ENCODE results near the gene KRTAP17-1.
A peak's percentile ranks its signal among the peaks of the same experiment; 100 is the strongest.

The KRTAP17-1 gene

DNA sequence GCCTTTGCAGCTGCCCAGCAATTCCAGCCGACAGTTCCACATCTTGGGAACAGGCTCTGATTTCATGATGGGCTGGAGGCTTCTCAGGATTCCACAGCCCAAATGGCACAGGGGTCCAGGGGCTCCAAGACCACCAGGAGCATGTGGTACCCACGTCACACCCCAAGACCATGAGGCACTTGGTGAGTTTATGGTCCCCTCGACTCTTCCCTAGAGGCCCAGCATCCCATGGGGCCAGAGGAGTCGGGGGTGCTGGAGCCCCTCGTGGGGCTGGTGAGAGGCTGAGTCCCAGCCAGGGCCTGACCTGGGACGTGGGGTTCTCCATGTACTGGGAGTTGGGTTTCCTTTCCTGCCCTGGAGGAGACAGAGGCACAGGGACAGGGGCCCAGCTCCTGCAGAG is 10.1 kb upstream of the KRTAP17-1 start:
- H3K4me3 ChIP-seq (ENCODE audit: low read depth, low read length), result no peak overlapping the region
- no peak for DNase-seq (ENCODE audit: low read depth)
- TF ChIP-seq, protein P1, sequence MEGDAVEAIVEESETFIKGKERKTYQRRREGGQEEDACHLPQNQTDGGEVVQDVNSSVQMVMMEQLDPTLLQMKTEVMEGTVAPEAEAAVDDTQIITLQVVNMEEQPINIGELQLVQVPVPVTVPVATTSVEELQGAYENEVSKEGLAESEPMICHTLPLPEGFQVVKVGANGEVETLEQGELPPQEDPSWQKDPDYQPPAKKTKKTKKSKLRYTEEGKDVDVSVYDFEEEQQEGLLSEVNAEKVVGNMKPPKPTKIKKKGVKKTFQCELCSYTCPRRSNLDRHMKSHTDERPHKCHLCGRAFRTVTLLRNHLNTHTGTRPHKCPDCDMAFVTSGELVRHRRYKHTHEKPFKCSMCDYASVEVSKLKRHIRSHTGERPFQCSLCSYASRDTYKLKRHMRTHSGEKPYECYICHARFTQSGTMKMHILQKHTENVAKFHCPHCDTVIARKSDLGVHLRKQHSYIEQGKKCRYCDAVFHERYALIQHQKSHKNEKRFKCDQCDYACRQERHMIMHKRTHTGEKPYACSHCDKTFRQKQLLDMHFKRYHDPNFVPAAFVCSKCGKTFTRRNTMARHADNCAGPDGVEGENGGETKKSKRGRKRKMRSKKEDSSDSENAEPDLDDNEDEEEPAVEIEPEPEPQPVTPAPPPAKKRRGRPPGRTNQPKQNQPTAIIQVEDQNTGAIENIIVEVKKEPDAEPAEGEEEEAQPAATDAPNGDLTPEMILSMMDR (IDR thresholded peaks at IDR 0.05; ENCODE audit: low read depth, low read length, missing control alignments), result no peak
- in situ Hi-C loops (cut with HindIII; ENCODE audit: low sequenced_read_pairs), result no loop called here

DNA sequence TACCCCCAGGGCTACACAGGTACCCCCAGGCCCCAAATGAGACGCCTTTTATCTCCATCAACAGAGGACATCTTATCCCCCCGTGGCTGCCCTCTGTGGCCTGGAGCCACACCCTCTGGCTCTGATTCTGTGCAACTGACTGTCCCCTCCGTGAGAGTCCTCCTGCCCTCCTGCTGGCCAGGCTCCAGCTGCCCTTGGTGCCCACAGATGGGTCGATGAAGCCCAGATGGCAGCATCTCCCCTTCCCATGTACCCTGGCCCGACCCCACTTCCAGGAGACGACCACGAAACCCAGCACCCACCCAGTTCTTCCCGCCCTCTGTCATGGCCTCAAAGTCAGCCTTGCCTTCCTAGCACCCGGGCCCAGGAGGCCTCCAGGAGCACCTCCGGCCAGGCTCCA is 9.6 kb upstream of the KRTAP17-1 start:
- TF ChIP-seq, protein P1 (IDR thresholded peaks at IDR 0.05; ENCODE audit: low read depth, low read length, missing control alignments), result no peak
- in situ Hi-C loops (cut with HindIII; ENCODE audit: low sequenced_read_pairs), result no loop called here
- no peak overlapping the region for H3K4me3 ChIP-seq (ENCODE audit: low read depth, low read length)
- no peak for DNase-seq (ENCODE audit: low read depth)

DNA sequence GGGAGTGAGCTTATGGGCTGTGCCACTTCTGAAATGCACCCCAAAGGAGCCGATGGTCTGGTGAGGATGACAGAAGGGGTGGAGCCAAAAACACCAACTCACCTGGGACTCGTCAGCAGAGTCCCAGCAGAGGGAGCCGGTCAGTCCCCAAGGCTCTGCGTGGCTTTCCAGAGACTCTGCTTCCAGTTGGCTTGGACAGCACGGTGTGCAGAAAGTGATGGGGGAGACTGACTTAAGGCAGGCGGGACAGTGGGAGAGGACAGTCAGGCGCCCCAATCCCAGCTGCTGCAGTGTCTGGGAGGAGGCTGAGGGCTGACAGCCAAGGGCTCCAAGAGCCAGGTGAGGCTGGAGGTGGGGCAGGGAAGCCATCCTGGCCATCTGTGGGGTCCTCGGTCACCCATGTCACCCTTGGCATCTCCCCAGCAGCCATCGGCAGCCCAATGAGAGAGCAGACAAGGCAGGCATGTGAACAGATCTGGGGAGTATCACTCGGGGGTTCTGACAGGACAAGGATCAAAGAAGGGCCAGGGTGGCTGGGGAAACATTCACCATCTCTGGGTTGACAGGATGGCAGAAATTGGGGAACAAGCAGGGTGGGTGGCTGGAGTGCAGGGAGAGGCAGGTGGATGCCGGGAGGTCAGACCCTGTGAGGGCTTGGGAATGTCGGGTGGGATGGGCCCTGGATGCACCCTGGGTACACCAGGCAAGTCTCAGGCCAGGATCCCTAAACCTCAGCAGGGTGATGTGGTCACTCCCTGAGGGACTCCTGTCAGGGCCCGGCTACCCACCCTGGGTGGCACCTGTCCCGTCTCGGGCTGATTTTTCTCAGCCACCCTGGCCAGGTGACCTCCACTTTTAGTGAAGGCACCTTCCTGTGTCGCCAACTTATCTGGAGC is 8.9 kb upstream of the KRTAP17-1 start:
- H3K4me3 ChIP-seq (ENCODE audit: low read depth, low read length), result no peak overlapping the region
- in situ Hi-C loops (cut with HindIII; ENCODE audit: low sequenced_read_pairs), result no loop called here
- TF ChIP-seq, protein P1 (IDR thresholded peaks at IDR 0.05; ENCODE audit: low read depth, low read length, missing control alignments), result no peak
- DNase-seq (ENCODE audit: low read depth), result no peak

DNA sequence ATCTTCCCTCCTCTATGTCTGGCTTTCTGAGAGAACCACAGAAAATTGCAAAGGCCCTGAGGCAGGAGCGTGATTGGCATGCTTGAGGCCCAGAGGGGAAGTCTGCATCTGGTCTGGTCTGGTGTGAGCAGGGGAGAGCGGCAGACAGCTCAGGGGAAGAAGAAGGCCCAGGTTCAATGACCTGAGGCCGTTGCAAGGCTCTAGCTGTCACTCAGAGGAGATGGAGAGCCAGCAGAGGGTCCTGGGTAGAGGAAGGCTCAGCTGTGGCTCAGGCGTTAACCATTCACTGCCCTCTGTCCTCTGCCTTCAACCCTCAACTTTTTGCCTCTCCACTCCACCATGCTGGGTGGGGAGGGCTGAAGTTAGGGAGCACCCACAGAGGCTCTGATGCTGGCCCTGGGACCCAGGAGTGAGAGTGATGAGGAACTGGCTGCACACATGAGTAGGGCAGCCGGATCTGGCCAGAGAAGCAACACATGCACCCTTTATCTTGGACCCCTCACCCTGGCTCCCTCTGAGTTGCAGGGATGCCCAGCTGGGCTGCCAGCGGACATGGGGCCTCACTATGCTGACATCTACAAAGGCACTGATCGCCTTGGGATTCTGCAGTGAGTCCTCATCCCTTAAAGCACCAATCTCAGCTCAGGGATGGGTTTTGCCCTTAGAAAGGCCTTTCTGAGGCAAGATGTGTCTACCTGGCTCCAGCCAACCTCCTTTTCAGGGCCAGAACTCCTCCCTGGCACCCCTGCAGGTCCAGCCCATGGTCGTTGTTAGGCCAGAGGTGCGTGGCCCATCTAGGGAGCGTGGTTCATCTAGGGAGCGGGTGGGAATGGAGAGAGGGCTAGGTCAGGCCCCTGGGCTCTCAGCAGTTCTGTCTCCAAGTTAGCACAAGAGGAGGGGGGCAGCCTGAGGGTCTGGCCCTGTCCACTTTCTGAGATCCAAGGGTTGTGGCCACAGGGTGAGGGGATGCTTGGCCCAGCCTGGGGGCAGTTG is 7.7 kb upstream of the KRTAP17-1 start:
- no peak overlapping the region for H3K4me3 ChIP-seq (ENCODE audit: low read depth, low read length)
- in situ Hi-C loops (cut with HindIII; ENCODE audit: low sequenced_read_pairs), result no loop called here
- no peak for DNase-seq (ENCODE audit: low read depth)
- TF ChIP-seq, protein P1 (IDR thresholded peaks at IDR 0.05; ENCODE audit: low read depth, low read length, missing control alignments), result no peak

DNA sequence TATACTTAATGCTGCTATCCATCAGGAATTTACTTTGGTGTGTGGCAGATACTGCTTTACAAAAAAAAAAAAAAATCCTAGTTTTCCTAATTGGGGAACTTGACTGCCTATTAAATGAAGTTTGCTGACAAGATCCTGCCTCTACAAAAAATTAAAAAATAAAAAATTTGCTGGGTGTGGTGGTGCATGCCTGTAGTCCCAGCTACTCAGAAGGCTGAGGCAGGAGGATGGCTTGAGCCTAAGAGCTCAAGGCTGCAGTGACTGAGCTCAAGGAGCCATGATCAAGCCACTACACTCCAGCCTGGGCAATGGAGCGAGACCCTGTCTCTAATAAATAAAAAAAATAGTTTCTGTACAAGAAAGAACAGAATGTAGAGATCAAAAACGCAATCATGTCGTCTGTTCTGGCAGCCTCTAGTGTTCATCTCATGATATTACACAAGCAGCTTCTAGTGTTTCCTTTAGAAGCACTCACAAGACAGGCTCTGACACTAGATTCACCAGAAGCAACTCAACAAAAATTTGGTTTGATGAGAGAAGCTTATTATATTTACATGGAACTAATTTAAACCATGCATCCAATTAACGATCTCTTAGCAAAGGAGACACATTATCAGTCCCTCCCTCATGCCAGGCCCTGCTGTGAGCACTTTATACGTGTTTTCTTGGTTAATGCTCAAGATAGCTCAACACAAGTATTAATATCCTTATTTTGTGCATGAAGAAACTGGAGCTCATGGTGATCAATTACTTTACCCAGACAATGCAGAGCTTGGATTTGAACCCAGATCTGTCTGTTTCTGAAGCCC is 6.8 kb upstream of the KRTAP17-1 start:
- no peak overlapping the region for H3K4me3 ChIP-seq (ENCODE audit: low read depth, low read length)
- peak; percentile 46 for DNase-seq (ENCODE audit: low read depth)
- in situ Hi-C loops (cut with HindIII; ENCODE audit: low sequenced_read_pairs), result no loop called here
- TF ChIP-seq, protein P1 (IDR thresholded peaks at IDR 0.05; ENCODE audit: low read depth, low read length, missing control alignments), result peak; percentile 93

DNA sequence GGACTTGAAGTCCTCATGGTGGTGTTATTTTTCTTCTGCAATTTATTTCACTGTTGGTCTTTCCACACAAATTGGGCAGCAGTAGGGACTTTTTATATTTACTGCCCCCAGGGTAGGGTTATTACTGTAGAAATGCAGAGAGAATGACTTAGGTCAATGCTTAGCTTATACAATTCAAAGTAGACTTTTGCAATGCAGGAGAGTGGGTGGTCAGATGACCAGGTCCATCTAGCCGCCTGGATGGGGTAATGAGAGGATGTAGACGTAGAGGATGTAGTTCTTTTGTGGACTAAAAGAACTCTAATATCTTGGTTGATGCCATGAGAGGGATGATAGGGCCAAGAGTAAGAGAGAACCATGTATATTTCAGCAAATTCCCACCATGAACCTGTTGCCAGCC is 2.7 kb upstream of the KRTAP17-1 start:
- in situ Hi-C loops (cut with HindIII; ENCODE audit: low sequenced_read_pairs), result no loop called here
- TF ChIP-seq, protein P1 (IDR thresholded peaks at IDR 0.05; ENCODE audit: low read depth, low read length, missing control alignments), result no peak
- no peak overlapping the region for H3K4me3 ChIP-seq (ENCODE audit: low read depth, low read length)
- no peak for DNase-seq (ENCODE audit: low read depth)

Data from astrocyte of the cerebellum (primary cell).